HG02678 (cell line): ENCODE results near the gene RNF169.

ENCODE experiments used
- ATAC-seq: cut with Tn5 transposase; IDR thresholded peaks from one replicate; pipeline ENCODE4 v1.9.1; 2021; ENCODE audit warnings: mild to moderate bottlenecking, moderate library complexity; ENCODE audit not compliant: unreplicated experiment

The RNF169 gene, protein sequence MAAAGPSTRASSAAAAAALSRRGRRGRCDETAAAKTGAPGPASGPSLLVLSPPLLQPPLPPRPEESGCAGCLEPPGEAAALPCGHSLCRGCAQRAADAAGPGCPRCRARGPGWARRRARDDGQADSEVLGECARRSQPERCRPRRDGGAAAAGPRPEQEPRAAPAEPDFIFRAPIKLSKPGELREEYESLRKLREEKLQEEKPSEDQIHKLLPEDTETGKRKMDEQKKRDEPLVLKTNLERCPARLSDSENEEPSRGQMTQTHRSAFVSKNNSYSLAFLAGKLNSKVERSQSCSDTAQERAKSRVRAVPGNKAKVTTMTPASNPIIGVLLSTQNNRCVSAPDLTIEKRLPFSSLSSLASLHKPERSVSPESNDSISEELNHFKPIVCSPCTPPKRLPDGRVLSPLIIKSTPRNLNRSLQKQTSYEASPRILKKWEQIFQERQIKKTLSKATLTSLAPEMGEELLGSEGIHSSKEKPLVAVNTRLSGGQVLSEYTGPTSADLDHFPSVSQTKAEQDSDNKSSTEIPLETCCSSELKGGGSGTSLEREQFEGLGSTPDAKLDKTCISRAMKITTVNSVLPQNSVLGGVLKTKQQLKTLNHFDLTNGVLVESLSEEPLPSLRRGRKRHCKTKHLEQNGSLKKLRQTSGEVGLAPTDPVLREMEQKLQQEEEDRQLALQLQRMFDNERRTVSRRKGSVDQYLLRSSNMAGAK

DNA sequence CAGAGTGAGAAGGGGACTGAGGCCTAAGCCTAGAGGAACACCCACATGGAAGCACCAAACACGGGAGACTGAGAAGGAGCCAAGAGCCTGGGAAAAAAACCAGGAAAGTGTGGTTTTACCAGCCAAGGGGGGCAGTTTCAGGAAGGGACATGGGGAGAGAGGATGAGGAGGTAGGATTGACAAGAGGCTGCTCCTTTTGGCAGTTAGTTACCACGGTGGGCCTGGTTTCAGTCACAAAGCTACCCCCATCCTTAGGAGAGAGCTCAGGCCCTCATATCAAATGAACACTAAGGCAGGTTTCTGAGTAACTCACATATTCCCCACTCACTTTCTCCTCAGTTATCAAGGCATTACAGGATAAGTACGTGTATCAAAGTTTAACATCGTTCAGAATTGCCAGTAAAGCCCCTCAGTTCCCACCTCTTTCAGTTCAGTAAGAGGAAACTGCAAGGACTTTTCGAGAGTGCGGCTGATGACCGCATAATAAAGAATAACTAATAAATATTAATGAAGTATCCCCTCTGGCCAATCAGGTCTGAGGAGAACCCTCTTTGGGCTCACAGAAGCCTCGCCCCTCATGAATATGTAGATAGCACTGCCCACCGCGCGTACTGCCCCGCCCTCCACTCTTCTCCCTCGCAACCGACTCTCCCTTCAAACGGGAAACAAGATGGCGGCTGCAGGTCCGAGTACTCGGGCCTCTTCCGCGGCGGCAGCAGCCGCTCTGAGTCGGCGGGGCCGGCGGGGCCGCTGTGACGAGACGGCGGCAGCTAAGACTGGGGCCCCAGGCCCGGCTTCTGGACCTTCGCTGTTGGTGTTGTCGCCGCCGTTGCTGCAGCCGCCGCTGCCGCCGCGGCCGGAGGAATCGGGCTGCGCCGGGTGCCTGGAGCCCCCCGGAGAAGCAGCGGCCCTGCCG, at the start of gene RNF169:
Gene RNF169 (plus strand): TSS at position 639 of the 916 bp plus-strand sequence. CDS start 32 bp downstream, at position 671.
- peak; percentile 98 for ATAC-seq

DNA sequence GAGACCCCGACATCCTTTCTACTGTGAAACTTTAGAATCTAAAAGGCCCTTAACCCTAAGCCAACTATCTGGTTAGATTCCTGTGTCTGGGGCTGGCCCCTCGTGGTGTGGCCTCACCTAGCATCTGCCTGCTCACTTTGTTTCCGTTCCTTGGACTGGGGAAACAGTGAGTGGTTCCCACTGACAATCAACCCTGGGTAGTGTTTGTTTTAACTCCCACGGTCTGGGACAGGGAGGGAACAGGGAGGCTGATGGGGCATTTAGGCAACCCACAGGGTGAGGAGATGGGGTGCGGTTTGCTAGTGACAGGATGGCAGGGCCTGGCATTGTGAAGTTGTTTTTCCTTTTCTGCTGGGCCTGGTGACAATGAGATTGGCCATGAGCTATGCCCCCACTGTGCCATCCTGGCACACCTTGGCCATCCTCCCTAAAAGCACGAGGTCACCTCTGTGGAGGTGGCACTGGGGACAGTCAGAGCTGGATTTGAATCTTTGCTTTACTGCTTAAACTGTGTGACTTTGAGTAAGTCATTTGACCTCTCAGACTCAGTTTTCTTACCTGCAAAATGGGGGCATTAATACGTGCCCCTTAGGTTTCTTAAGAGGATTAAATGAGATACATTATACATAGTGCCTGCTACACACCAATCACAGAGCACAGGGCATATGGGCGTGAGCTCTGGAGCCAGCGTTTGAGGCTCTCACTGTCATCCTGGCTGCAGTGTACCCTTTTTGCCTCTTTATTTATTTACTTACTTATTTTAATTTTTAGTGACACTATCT, 48.8 kb upstream of the RNF169 start:
- no peak for ATAC-seq

DNA sequence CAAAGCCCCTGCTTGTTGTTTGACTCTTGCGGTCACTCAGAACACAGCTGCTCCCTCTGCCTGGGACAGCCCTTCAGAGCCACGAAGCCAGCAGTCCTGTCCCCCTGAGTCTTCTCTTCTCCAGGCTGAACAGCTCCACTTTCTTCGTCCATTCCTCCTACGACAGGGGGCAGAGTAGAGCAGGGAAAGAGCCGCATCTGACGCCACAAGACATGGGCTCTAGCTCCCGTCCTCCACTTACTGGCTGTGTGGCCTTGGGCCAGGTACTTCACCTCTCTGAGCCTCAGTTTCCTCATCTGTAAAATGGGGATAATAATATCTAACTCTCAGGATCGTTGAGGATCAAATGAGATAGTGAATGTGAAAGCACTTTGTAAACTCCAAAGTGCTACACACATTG, 47.3 kb upstream of the RNF169 start:
- ATAC-seq = no peak

DNA sequence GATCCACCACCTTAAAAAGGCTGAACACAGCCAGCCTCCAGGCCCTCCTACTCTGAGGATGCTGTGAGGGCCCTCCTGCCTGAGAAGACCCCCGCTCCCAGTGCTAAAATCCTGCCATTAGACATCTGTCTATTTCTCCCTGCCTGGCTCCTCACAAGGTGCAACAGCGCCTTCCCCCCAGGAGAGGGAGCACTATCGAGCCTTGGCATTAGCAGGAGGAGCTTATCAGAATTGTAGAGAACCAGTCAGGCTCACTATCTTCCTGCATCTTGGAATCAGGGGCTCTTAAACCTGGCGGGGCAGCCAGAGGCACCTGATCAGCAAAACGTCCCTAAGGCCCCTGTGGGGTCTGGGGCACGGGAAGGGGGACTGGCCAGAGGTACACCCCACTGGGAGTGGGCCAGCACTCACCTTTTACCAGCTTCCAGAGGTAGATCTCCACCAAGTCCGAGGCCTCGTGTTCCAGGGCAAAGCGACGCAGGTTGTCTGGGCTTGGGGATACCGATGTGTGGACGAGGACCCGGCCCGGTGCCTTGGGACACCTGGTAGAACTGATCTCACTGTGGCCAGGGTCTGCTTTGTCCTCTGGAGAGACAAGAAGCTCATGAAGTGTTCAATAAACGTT, 46.2 kb upstream of the RNF169 start:
- ATAC-seq = peak; percentile 61

DNA sequence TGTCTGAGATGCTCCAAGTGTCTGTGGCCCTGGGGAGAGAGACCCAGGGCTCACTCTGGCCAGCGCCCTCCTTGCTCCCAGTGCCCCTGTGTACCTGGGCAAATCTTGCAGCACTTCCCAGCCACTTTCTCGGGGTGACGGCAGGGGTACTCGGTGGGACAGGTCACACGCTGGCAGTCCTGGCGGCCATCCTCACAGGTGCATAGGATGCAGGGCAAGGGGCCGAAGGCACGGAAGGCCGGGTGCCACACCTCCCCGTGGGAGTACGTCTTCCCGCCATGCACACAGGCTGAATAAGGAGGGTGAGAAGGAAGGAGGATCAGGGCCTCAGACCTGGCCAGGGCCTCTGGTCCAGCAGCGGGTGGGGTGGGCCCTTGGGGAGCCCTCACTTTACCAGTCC, 45.4 kb upstream of the RNF169 start:
- no peak for ATAC-seq

DNA sequence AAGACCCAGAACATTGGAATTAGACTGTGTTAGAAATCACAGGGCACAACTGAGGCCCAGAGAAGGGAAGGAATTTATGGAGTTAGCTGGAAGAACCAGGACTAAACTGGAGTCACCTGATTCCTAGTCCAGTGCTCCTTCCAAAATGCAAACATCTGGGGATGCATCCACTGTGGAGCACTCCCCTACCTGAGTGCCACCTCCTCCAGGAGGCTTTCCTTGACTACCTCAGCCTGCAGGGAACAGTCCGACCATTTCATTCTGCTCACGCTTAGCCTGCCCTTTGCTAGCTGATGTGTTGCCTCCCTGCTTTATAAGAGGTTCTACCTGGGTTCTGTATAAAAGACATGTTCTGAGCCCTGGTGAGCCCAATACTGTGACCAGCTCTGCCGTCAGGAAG, 41.5 kb upstream of the RNF169 start:
- no peak for ATAC-seq

DNA sequence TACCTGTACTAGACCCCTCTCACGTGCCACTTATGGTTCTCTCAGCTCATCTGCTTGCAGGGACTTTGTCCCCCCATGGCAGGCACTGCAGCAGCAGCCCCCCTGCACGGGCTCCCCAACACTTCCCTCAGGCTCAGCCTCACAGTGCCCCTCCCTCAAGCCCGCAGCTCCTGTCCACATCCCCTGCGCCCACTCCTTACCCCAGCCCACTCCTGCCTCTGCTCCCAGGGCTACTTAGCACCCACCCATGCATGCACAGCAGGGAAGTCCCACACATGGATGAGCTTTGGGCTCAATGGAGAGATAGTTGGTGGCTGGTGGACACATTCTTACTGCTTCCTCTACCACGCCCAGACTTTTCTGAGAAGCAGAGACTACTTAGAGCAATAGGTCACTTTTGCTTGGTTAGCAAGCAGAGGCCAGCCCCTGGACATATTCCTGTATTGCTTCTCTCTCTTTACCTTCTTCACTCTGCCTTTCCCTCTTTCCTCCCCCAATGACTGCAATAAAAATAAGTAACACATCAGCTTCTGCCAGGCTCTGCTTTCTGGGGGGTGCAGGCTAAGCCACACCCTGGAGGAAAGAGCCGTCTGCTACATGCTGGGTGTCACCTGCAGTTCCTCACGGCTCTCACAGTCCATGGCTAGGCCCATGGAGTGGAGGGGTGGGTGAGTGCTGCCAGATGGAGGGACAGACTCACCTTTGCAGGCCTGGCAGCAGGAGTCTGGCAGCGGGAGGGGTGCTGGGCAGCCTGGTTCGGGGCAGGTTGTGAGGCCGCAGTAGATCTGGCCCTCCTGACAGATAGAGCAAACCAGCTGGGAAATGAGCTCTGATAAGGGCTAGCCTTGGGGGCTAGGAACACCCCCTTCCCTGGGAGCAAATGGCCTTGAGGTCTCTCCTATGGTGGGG, 40.8 kb upstream of the RNF169 start:
- no peak for ATAC-seq

DNA sequence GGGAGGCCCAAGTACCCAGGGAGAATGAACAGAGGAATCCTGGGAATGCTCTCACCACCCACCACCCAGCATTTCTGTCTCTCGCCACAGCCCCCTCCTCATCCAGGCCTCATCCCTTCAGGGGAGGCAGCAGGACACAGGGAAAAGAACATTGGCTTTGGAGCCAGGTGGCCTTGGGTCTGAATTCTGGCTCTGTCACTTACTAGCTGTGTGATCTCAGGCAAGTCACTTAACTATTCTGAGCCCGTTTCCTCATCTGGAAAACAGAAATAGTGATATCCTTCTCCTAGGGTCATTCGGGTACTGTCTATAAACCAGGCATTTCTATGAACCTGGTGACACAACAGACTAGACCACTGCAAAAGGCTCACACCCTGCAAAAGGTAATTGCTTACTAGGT, 39.5 kb upstream of the RNF169 start:
- no peak for ATAC-seq

DNA sequence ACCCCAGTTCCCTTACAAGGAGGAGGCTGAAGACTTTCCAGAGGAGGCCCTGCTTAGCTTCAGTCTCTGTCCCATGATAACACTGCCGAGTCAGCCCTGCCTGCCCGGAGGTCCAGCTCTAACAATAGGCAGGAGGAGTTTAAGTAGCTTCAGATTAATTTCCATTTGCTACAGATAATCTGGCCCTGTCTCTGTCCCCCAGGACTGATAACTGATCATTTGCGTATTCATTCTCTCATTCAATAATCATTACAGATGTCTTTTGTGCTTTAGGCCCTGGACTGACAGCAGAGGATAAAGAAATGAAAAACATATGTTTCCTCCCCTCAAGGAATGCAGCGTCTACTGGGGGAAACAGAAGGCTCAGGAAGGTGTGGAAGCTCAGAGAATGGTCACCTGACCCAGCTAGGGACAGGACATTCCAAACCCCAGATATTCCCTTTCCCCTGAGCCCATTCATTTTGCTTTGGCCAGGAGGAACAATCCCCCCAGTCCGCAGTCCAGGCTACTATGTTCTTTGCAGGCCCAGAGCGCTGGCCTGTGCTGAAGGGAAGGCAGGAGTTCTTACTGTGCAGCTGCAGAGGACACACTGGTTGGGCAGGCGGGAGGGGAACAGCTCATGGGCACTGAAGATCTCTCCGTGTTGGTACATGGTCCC, 38.2 kb upstream of the RNF169 start:
- no peak for ATAC-seq

DNA sequence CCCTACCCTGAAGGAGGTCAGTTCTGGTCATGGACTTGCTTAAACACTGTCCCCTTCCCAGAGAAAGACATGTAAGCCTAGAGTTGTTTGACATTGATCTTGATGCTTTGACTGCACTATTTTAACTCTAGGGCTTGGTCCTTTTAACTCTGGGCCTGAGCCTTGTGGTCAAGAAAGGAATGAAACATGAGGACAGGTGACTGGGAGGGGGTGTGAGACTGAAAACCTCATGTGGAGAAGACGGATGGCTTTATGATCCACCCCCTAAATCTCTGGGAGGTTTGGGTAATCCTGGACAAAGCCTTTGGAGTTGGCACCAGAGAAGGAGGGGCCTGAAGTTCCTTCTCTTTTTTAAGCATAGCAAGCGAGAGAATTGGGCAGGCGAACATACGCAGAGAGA, 35.0 kb upstream of the RNF169 start:
- no peak for ATAC-seq

DNA sequence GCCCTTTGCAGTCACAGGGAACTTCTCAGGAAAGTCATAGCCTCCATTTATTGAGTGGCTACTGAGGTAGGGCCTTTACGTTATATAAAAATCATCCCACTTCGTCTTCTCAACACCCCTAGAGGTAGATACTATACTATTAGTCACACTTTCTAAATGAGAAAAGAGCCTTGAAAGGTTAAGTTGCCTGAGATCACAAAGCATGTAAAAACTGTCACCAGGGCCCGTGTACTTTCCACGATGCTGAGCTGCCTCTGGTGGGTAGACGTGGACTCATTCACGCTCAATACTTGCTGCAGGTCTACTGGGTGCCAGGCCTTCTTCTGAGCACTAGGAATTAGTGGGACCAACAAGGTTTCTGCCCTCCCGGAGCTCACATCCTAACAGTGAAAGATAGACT, 33.7 kb upstream of the RNF169 start:
- no peak for ATAC-seq

DNA sequence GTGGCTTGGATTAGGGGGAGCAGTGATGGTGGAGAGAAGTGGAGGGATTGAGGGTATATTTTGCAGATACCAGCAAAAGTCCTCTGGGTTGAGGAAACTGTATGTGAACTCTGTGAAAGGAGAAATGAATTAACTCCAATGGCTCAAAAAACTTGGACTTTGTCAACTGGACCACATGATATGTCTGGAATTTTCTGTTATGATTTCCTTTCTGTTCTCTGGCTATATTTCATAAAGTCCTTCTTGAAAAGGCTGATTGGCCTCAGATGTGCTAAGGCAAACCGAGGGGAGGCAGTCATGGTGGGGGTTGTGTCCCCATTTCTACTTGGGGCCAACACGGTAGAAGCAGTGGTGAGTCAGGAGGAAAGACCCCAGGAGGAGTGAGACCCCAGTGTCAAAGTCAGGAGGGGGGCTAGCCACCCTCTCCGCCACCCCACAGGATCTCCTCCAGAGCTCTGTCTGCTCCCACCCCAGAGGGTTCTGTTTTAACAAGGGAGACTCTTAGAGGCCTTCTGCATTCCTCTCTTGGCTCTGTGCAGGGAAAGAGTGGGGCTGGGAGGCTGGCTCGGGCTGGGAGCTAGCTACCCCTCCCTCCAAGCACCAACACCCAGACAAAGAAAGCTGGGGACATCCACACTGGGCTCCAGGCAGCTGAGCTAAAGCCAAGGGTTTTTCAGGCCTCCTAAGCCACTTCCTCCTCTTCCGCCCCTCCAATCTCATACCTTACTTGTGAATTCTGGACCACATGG, 31.3 kb upstream of the RNF169 start:
- ATAC-seq = no peak

DNA sequence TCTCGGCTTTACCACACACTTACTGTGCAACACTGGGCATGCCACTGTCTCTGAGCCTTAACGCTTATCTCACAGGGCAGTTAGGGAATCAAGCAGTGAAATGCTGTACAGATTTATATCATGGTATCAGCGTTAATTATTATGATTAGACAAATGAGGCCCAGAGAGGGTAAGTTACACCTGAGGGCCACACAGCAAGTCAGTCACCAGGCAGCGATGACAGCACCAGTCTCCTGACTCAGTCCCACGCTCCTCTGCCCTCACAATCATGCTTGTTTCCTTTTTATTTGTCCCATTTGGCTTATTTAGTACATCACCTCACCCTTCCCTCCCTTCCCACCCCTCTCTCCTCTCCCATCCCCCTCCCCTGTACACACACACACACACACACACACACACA, 29.6 kb upstream of the RNF169 start:
- ATAC-seq = no peak

DNA sequence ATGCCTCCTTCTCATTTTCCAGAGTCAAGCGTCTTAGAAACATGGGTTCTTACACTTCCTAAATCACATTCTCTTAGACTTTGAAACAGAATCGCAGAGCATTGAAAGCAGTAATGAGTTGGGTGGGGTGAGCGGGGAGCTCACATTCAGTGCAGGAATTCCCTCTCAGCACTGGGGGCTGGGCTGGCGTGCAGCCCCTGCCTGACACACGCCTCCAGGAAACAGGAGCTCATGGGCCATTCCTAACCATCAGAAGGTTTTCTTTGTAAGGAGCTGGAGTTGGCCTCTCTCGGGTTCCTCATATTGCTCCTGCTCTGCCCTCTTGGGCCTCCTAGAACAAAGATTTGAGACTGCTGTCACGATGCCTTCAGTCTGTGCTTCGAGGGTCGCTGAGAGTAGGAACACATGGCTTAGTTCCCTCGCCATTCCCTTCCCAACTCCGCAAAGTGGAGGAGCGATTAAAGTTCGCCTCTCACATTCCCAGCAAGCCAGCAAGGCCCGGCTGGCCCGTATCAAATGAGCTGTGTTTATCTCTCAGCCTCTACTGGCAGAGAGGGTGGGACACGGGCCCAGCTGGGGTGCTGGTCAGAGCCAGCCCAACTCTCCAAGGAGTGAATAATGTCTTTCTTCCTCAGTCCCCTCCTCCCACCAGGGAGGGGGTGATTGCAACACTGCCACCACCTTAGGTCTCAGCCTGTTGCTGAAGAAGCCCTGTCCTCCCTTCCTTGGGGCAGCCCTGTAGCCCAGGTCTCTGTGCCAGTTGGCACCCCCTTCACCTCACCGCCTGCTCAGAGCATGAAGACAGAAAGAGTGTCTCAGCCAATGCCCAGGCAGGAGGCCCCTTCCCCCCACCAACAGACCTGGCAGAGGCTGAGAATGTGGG, 27.8 kb upstream of the RNF169 start:
- no peak for ATAC-seq

DNA sequence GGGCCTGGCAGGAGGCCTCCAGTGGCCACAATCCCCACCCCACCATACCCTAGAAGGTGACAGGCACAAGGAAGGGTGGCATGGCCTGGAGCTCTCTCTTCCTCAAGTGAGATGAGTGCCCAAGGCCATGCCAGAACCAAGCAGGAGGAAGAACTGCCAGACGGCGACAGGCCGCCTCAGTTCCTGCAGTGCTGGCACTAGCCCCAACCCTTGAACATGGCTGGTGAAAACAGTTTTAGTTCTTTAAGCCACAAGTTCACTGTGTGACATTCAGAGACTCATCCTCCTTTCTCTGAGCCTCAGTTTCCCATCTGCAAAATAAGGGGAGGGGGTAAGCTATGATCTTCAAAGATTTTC, 27.2 kb upstream of the RNF169 start:
- no peak for ATAC-seq

DNA sequence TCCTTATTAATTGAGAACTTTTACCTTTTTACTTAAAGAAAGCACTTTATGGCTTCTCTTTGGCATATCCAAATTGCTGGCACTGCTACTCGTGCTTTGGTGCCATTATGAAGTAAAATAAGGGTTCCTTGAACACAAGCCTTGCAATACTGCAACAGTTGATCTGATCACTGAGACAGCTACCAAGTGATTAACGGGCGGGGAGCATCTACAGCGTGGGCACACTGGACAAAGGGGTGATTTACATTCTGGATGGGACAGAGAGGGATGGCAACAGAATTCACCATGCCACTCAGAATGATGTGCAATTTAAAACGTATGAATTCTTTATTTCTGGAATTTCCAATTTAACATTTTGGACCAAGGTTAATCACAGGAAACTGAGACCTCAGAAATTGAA, 25.1 kb upstream of the RNF169 start:
- ATAC-seq = no peak

DNA sequence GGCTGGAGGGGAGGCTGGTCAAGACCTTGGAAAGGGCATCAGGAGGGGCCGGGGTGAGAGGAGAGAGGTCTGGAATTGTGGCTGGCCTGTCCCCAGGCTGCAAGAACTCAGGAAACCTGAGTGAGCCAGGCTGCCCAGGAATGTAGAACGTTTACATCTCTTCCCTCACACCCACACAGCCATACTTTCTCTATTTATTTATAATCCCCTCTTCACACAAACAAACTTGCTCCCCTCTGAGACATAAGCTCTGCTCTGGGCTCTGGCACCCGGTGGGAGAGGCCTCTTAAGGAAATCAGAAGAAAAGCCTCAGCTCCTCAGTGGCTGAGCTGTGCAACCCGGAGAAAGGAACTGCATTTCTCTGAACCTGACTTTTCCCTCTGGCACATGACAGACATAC, 22.9 kb upstream of the RNF169 start:
- no peak for ATAC-seq
